HFF-Myc (cell line): ENCODE data around the gene LCLAT1.

Source experiments
- DNase-seq: peaks from one replicate; pipeline ENCODE4 v3.0.0-alpha.2; 2011; ENCODE audit warnings: low read depth; ENCODE audit errors: extremely low read depth
- H3K4me3 ChIP-seq: replicated peaks from 2 replicates; pipeline ENCODE4 v1.5.1; 2011; ENCODE audit warnings: low read depth, mild to moderate bottlenecking, control low read depth, low read length
- CTCF ChIP-seq: IDR thresholded peaks from 2 replicates; pipeline ENCODE4 v1.5.1; 2012; ENCODE audit warnings: mild to moderate bottlenecking, low read depth, low read length, control low read depth; ENCODE audit errors: missing control alignments

The LCLAT1 gene

GRCh38 chr2:30643674-30644073 lies 196.6 kb downstream of the LCLAT1 start:
- H3K4me3 ChIP-seq, result no peak overlapping the region
- TF ChIP-seq CTCF, result no peak
- DNase-seq, result no peak

GRCh38 chr2:30645081-30645744 lies 198.2 kb downstream of the LCLAT1 start:
- TF ChIP-seq CTCF, result no peak
- DNase-seq, result no peak
- H3K4me3 ChIP-seq, result no peak overlapping the region

- DNase-seq, result no peak
- H3K4me3 ChIP-seq, result no peak overlapping the region
- TF ChIP-seq CTCF, result no peak
Observed at GRCh38 chr2:30645745-30646119, 198.7 kb downstream of the LCLAT1 start.

- no peak for DNase-seq
- TF ChIP-seq CTCF, result no peak
- H3K4me3 ChIP-seq, result no peak overlapping the region
Observed at GRCh38 chr2:30647752-30648457, 200.9 kb downstream of the LCLAT1 start.

- no peak for DNase-seq
- TF ChIP-seq CTCF, result no peak
- H3K4me3 ChIP-seq, result no peak overlapping the region
Observed at GRCh38 chr2:30649278-30649677, 202.2 kb downstream of the LCLAT1 start.

GRCh38 chr2:30649828-30650227 lies 202.8 kb downstream of the LCLAT1 start:
- H3K4me3 ChIP-seq, result no peak overlapping the region
- no peak for TF ChIP-seq CTCF
- no peak for DNase-seq
